Embryonic facial prominence (tissue), 1 donor: ENCODE results near the gene NRSN1.
"Not testable (repeated sequence)": the region's sequence is repeated elsewhere in the genome, so short reads cannot be mapped to it uniquely, and the experiment has no call there.

Experiments used
- DNase-seq: peaks from one replicate; pipeline ENCODE4 v3.0.0-alpha.2; 2016; ENCODE audit errors: extremely low spot score

Gene NRSN1

DNA sequence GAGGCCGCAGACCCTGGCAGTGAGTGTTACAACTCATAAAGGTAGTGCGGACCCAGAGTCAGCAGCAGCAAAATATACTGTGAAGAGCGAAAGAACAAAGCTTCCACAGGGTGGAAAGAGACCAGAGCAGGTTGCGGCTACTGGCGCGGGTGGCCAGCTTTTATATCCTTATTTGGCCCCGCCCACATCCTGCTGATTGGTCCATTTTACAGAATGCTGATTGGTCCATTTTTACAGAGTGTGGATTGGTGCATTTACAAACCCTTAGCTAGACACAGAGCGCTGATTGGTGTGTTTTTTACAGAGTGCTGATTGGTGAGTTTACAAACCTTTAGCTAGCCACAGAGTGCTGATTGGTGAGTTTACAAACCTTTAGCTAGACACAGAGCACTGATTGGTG is 16.7 kb downstream of the NRSN1 start:
- DNase-seq: not testable (repeated sequence)

GRCh38 chr6:24145690-24146131 is 19.7 kb downstream of the NRSN1 start:
- no peak for DNase-seq

- no peak for DNase-seq
Observed at GRCh38 chr6:24146871-24147270, 20.9 kb downstream of the NRSN1 start.

- DNase-seq: no peak
Observed at GRCh38 chr6:24147511-24148153, 21.6 kb downstream of the NRSN1 start.

- DNase-seq: no peak
Observed at GRCh38 chr6:24148154-24148570, 22.1 kb downstream of the NRSN1 start.

- DNase-seq: no peak
Observed at GRCh38 chr6:24148684-24149083, 22.7 kb downstream of the NRSN1 start.

DNA sequence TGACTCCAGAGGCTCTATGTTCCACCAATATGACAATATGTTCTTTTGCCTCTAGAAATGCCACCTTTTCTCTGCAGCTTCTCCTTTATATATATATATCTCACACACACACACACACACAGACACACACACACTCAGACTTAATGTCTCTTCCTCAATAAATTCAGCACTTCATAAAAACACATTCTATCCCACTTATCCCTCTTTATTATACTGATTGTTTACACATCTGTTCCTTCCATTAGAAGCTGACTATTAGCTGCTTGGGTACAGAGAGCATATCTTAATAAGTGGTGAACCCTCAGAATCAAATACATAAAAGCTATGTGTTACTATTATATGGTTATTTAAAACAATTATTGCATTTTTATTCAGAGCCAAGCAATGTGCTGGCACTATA is 23.3 kb downstream of the NRSN1 start:
- DNase-seq: no peak

- DNase-seq: no peak
Observed at GRCh38 chr6:24149836-24150235, 23.8 kb downstream of the NRSN1 start.

- no peak for DNase-seq
Observed at GRCh38 chr6:24152014-24152413, 26.0 kb downstream of the NRSN1 start.

DNA sequence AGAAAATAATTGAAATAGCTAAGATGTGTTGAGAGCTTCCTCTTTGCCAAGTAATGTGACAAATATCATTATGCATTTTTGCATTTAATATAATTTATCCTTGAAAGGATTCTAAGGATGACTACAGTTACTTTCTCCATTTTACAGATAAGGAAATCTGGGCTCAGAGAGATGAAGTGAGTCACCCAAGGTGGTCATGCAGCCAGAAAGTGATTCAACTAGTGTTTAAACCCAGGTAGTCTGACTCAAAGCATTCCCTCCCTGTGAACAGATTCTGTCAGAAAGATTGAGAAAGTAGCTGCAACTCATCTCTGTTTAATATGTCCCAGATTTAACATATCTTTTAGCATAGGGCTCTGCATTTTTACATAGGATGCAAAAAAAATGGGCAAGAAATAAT is 28.1 kb downstream of the NRSN1 start:
- DNase-seq: no peak

GRCh38 chr6:24157886-24158285 is 31.9 kb downstream of the NRSN1 start:
- no peak for DNase-seq

DNA sequence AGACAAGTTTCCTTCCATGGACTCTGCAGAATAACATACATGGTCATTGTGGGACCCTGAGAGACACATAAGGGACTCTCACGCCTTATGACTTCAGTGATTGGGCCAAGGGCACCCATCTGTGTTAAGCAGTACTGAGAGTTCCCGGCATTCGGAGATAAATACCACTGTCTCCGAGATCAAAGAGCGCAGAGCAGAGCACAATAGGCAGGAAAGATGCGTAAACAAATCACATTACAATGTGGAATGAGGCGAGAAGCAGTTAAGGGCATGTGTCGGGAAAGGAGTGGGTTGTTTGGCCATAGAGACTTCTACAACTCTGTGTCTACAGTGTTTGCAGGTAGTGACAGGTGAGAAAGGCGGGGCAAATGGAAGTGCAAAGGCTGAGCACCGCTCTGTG is 57.6 kb downstream of the NRSN1 start:
- DNase-seq: no peak

GRCh38 chr6:24186349-24186748 is 60.3 kb downstream of the NRSN1 start:
- DNase-seq: no peak

DNA sequence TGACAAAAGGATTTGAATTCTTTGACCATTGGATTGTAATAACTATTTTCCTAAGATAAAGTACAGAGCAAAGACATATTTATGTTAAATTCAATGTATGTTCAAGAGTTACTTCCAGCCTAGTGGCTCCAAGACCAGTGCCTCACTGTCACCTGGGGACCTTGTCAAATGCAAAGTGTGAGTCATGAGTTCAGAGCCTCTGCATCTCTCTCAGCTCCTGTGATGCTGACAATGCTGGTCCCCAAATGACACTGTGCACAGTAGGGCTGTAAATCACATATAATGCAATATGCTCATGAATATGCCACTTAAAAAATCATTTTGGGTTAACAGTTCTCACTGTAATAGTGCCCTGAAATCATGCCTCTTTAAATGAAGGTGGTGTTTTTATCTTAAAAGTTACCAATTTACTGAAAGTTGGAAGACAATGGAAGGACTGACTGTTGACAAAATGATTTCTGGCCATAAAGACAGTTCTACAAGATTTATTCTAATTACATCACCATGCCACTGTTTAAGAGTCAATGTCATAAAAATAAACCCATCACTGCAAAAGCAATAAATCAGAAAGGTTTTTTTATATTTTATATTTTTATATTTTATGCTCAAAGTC is 62.1 kb downstream of the NRSN1 start:
- DNase-seq: no peak

- no peak for DNase-seq
Observed at GRCh38 chr6:24188578-24189080, 62.6 kb downstream of the NRSN1 start.

- DNase-seq: peak; percentile 41
Observed at GRCh38 chr6:24191346-24191745, 65.3 kb downstream of the NRSN1 start.

GRCh38 chr6:24193364-24193763 is 67.3 kb downstream of the NRSN1 start:
- DNase-seq: no peak

DNA sequence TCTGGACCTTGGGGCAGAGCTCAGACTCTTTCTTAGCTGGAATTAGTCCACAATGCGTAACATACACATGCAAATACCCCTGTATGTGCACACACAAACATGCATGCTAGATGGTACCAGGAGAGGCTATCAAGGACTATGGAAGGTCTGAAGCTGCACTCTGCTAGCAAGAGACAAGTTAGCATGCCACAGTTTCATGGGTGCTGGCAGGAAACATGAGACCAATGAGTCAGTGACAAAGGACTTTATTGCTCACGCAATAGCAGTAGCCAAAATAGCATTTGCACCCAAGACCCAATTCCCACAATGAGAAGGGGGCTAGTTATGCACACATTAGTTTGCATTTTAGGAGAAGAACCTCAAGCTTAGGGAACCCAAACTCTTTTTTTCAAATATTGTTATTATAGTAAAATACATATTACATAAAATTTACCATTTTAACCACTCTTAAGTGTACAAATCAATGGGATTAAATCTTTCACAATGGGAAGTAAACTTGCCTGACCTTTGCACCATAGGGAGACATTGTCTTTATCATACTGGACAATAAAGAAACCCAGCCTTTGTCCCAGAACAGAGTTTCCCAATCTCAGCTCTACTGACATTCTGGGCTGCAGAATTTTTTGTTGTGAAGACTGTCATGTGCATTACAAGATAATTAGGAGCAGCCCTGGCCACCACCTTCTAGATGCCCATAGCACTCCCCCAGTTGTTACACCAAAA is 69.1 kb downstream of the NRSN1 start:
- DNase-seq: no peak

GRCh38 chr6:24195836-24196597 is 70.0 kb downstream of the NRSN1 start:
- no peak for DNase-seq
